NCI-H1417 treated with DMSO at 0.1 percent for 48 hours (cell line): Measurements from ENCODE around the gene ZNF687.
"Not testable (repeated sequence)": the region's sequence is repeated elsewhere in the genome, so short reads cannot be mapped to it uniquely, and the experiment has no call there.

Experiments used
- DNase-seq: peaks from one replicate; lab custom pipeline; 2025; lab: John Stamatoyannopoulos, UW

The ZNF687 gene

GRCh38 chr1:151281969-151282882 is at the start of gene ZNF687:
TSS of gene ZNF687 (plus strand) at chr1:151282299. CDS start at chr1:151286292, 3,993 bp downstream.
- peak; percentile 96 for DNase-seq

GRCh38 chr1:151235235-151235634 is 46.9 kb upstream of the ZNF687 start:
- no peak for DNase-seq

- no peak for DNase-seq
These were observed 44.2 kb upstream of the ZNF687 start for GRCh38 chr1:151237678-151238466.

GRCh38 chr1:151238467-151238739 is 43.7 kb upstream of the ZNF687 start:
- no peak for DNase-seq

GRCh38 chr1:151242442-151242841 is 39.7 kb upstream of the ZNF687 start:
- DNase-seq, result no peak

GRCh38 chr1:151243683-151244216 is 38.3 kb upstream of the ZNF687 start:
- DNase-seq, result no peak

- no peak for DNase-seq
These were observed 35.3 kb upstream of the ZNF687 start for GRCh38 chr1:151246786-151247185.

GRCh38 chr1:151251656-151252470 is 30.2 kb upstream of the ZNF687 start:
- DNase-seq, result peak; percentile 0

GRCh38 chr1:151254217-151255213 is 27.6 kb upstream of the ZNF687 start, which contains the start of gene PSMD4:
TSS of gene PSMD4 (plus strand) at chr1:151254734. CDS start at chr1:151254783, 49 bp downstream.
- peak; percentile 84 for DNase-seq

- no peak for DNase-seq
These were observed 26.7 kb upstream of the ZNF687 start for GRCh38 chr1:151255381-151255780.

GRCh38 chr1:151259351-151259750 is 22.7 kb upstream of the ZNF687 start:
- DNase-seq, result no peak

GRCh38 chr1:151265446-151266236 is 16.5 kb upstream of the ZNF687 start:
- DNase-seq, result no peak

GRCh38 chr1:151266315-151266714 is 15.8 kb upstream of the ZNF687 start:
- no peak for DNase-seq

GRCh38 chr1:151266821-151267220 is 15.3 kb upstream of the ZNF687 start:
- DNase-seq, result no peak

- no peak for DNase-seq
These were observed 14.3 kb upstream of the ZNF687 start for GRCh38 chr1:151267760-151268159.

- DNase-seq, result no peak
These were observed 8.1 kb upstream of the ZNF687 start for GRCh38 chr1:151273924-151274466.

- DNase-seq, result not testable (repeated sequence)
These were observed 6.8 kb upstream of the ZNF687 start for GRCh38 chr1:151275341-151275740.

GRCh38 chr1:151277249-151277648 is 4.8 kb upstream of the ZNF687 start:
- no peak for DNase-seq

GRCh38 chr1:151281225-151281968 is 702 bp upstream of the ZNF687 start:
- DNase-seq, result peak; percentile 85
